Globus pallidus (tissue), 1 donor: ENCODE data around the gene PNO1.

Source experiments
- DNase-seq: peaks from one replicate; pipeline ENCODE4 v3.0.0-alpha.2; 2015; ENCODE audit warnings: low spot score

The PNO1 gene

GRCh38 chr2:68195096-68195495 is 37.4 kb downstream of the PNO1 start:
- no peak for DNase-seq

- peak; percentile 26 for DNase-seq
Observed at GRCh38 chr2:68196120-68196716, 38.5 kb downstream of the PNO1 start.

GRCh38 chr2:68200157-68200787 is 42.6 kb downstream of the PNO1 start:
- DNase-seq, result no peak

- no peak for DNase-seq
Observed at GRCh38 chr2:68203587-68203986, 45.9 kb downstream of the PNO1 start.

GRCh38 chr2:68206793-68207192 is 49.1 kb downstream of the PNO1 start:
- DNase-seq, result no peak

GRCh38 chr2:68214381-68214780 is 56.7 kb downstream of the PNO1 start:
- DNase-seq, result no peak

GRCh38 chr2:68216454-68217310 is 59.0 kb downstream of the PNO1 start:
- DNase-seq, result no peak

- DNase-seq, result no peak
Observed at GRCh38 chr2:68217729-68218128, 60.0 kb downstream of the PNO1 start.

- DNase-seq, result no peak
Observed at GRCh38 chr2:68218343-68218901, 60.7 kb downstream of the PNO1 start.

GRCh38 chr2:68222287-68222686 is 64.6 kb downstream of the PNO1 start:
- DNase-seq, result no peak

- no peak for DNase-seq
Observed at GRCh38 chr2:68223419-68223818, 65.7 kb downstream of the PNO1 start.

- DNase-seq, result peak; percentile 27
Observed at GRCh38 chr2:68225119-68225632, 67.5 kb downstream of the PNO1 start.
